ENCODE measurements around the gene IFNL1.

GRCh38 chr19:39265321-39265916 lies 30.8 kb upstream of the IFNL1 start:
- TF ChIP-seq CTCF (conservative IDR thresholded peaks at IDR 0.05) (no peak), ZFX (IDR thresholded peaks at IDR 0.05) (no peak)
